NCI-H2196 treated with DMSO at 0.1 percent for 48 hours (cell line): ENCODE results near the gene LNPEP.

ENCODE experiments used
- DNase-seq: peaks from one replicate; lab custom pipeline; 2025; ENCODE audit not compliant: unreplicated experiment; lab: John Stamatoyannopoulos, UW

The LNPEP gene

GRCh38 chr5:96994493-96994892 is 58.6 kb downstream of the LNPEP start:
- DNase-seq: no peak

GRCh38 chr5:96995419-96995818 is 59.5 kb downstream of the LNPEP start:
- no peak for DNase-seq

GRCh38 chr5:96997265-96997859 is 61.5 kb downstream of the LNPEP start:
- no peak for DNase-seq

- no peak for DNase-seq
Observed at GRCh38 chr5:96999856-97000255, 64.0 kb downstream of the LNPEP start.

- no peak for DNase-seq
Observed at GRCh38 chr5:97000391-97000790, 64.5 kb downstream of the LNPEP start.

GRCh38 chr5:97002983-97003382 is 67.1 kb downstream of the LNPEP start:
- DNase-seq: no peak

- DNase-seq: no peak
Observed at GRCh38 chr5:97004423-97005060, 68.7 kb downstream of the LNPEP start.

- no peak for DNase-seq
Observed at GRCh38 chr5:97006454-97007060, 70.7 kb downstream of the LNPEP start.

GRCh38 chr5:97009212-97009898 is 73.5 kb downstream of the LNPEP start:
- no peak for DNase-seq

GRCh38 chr5:97009921-97010320 is 74.0 kb downstream of the LNPEP start:
- no peak for DNase-seq

- DNase-seq: no peak
Observed at GRCh38 chr5:97010606-97011005, 74.7 kb downstream of the LNPEP start.

GRCh38 chr5:97011567-97011966 is 75.7 kb downstream of the LNPEP start:
- no peak for DNase-seq

GRCh38 chr5:97019435-97020117 is 83.7 kb downstream of the LNPEP start:
- no peak for DNase-seq

GRCh38 chr5:97021416-97021815 is 85.5 kb downstream of the LNPEP start:
- no peak for DNase-seq

GRCh38 chr5:97022898-97023297 is 87.0 kb downstream of the LNPEP start:
- no peak for DNase-seq

- no peak for DNase-seq
Observed at GRCh38 chr5:97026721-97027120, 90.8 kb downstream of the LNPEP start.

GRCh38 chr5:97037819-97038218 is 101.9 kb downstream of the LNPEP start:
- no peak for DNase-seq

- no peak for DNase-seq
Observed at GRCh38 chr5:97041239-97041638, 105.4 kb downstream of the LNPEP start.

GRCh38 chr5:97042996-97043395 is 107.1 kb downstream of the LNPEP start:
- DNase-seq: no peak

GRCh38 chr5:97043511-97043910 is 107.6 kb downstream of the LNPEP start:
- DNase-seq: no peak

- DNase-seq: no peak
Observed at GRCh38 chr5:97044052-97044451, 108.2 kb downstream of the LNPEP start.
